Caco-2 (cell line): ENCODE data around the gene ST8SIA4. TPM values are rescaled to one million over a fixed set of nuclear protein-coding genes. Genes with fewer than 3 reads are reported as not detected.

Source experiments
- BruUV-seq: library from RNA; stranded (reverse); fragments of 400-500 nt; replicated peaks from 2 replicates; lab custom pipeline; 2021; lab: Mats Ljungman, UMichigan
- CTCF ChIA-PET: fragments of 300-600 bp; sonication (Branson Sonifier 250); formaldehyde crosslinking; loops from one replicate; lab custom pipeline; 2022; ENCODE audit warnings: antibody characterized with exemption; lab: Charles Lee
- POLR2A ChIA-PET: fragments of 300-600 bp; sonication (Branson Sonifier 250); formaldehyde crosslinking; loops from one replicate; lab custom pipeline; 2022; ENCODE audit warnings: antibody characterized with exemption; lab: Charles Lee
- DNase-seq, 2 experiments: peaks; one replicate each; pipeline versions ENCODE4 v3.0.0 to v3.0.0-alpha.2; 2020 to 2022
- H3K27me3 ChIP-seq: replicated peaks from 2 replicates; pipeline ENCODE4 v1.6.0; 2011; ENCODE audit warnings: low read length; ENCODE audit not compliant: control insufficient read depth, insufficient read depth
- H3K36me3 ChIP-seq: 2 replicates; pipeline ENCODE4 v1.5.1; 2011; ENCODE audit warnings: low read length; ENCODE audit not compliant: control insufficient read depth, insufficient read depth
- H3K4me1 ChIP-seq: fragments of 250-450 bp; sonication (Bioruptor Pico); 2 replicates; pipeline ENCODE4 v1.5.1; 2020; ENCODE audit warnings: mild to moderate bottlenecking
- H3K4me3 ChIP-seq: 2 replicates; pipeline ENCODE4 v1.5.1; 2011; ENCODE audit warnings: low read depth, mild to moderate bottlenecking, control low read depth, low read length
- H3K9me3 ChIP-seq: fragments of 250-450 bp; sonication (Bioruptor Pico); 2 replicates; pipeline ENCODE4 v1.5.1; 2020; ENCODE audit warnings: mild to moderate bottlenecking, moderate library complexity
- H3K27ac Mint-ChIP-seq: one replicate; pipeline ENCODE4 v1.8.0; 2022; ENCODE audit warnings: mixed read lengths; ENCODE audit not compliant: unreplicated experiment
- H3K27me3 Mint-ChIP-seq: one replicate; pipeline ENCODE4 v1.8.0; 2022; ENCODE audit warnings: mixed read lengths; ENCODE audit not compliant: insufficient read depth, unreplicated experiment
- H3K36me3 Mint-ChIP-seq: one replicate; pipeline ENCODE4 v1.8.0; 2022; ENCODE audit warnings: mild to moderate bottlenecking, mixed read lengths; ENCODE audit not compliant: insufficient read depth, unreplicated experiment
- H3K4me1 Mint-ChIP-seq: one replicate; pipeline ENCODE4 v1.8.0; 2022; ENCODE audit warnings: low read depth, mixed read lengths; ENCODE audit not compliant: unreplicated experiment
- H3K4me3 Mint-ChIP-seq: one replicate; pipeline ENCODE4 v1.8.0; 2022; ENCODE audit warnings: mild to moderate bottlenecking, moderate library complexity, mixed read lengths; ENCODE audit not compliant: unreplicated experiment
- H3K9me3 Mint-ChIP-seq: one replicate; pipeline ENCODE4 v1.8.0; 2022; ENCODE audit warnings: mixed read lengths; ENCODE audit not compliant: unreplicated experiment
- intact Hi-C: fragments of 100-400 bp; cut with micrococcal nuclease; formaldehyde crosslinking; loops from one replicate; pipeline ENCODE4 v1.10.0; 2022; ENCODE audit not compliant: unreplicated experiment
- total RNA-seq: library from RNA; stranded (reverse); gene quantifications from 2 replicates; pipeline ENCODE4 v1.2.3, GENCODE V29; 2022
- TF ChIP-seq, protein P1 (sequence below), 2 experiments: fragments of 200-600 bp in 1 of 2; IDR thresholded peaks; 1 replicate in 1 of 2; 2 replicates in 1 of 2; pipeline versions ENCODE4 v1.5.1 to v1.8.0; 2011 to 2022; ENCODE audit warnings: antibody characterized with exemption in 1 of 2, control low read depth in 1 of 2, inconsistent platforms in 1 of 2, low read depth in 1 of 2, low read length in 1 of 2, mild to moderate bottlenecking in 1 of 2, moderate library complexity in 1 of 2; ENCODE audit not compliant: insufficient read depth in 1 of 2, severe bottlenecking in 1 of 2, unreplicated experiment in 1 of 2

ST8SIA4 gene
- total RNA-seq, 1 experiment from 2014 or later, result 0.61 TPM

DNA sequence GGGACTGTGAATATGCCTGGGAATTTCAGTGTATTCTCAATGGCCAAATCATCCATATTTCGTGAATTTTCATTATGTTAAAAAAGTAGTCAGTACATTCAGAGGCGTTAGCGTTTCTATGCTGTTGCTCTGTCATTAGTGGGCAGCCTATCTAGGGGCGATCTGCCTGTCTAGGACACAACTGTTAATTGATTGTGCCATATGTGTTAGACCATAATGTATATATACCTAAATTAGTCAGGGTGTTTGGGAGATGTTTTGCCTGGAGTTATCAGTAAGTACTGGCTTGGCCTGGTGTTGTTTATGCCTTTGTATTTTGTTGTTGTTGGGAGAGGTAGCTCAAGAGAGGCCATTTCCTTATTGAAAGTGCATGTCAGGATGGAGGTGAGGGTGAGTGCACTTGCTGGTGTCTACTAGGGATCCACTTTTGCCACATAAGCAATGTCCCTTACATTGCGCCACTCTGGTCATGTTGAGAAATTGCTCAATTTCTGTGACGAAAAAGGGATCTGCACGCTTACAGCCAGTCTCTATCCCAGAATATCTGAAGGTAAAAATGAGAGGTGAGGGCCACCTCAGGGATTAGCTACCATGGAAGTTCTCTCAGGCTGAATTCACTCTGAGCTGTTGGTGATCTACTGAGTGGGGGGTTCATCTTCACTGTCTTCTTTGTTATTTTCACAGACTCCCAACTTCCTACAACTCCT lies 123.3 kb downstream of the ST8SIA4 start:
- Histone ChIP-seq H3K9me3 (0 out of 2 replicates have a peak, but pooled peaks cover 3% of the 10 kb centered on the region), H3K36me3 (no peaks in the 10 kb centered on the region), H3K4me1 (no peaks in the 10 kb centered on the region), H3K4me3 (no peak overlapping the region), H3K27me3 (no peaks in the 10 kb centered on the region)
- no peak for DNase-seq
- POLR2A ChIA-PET, result no interaction called here
- H3K4me3 Mint-ChIP-seq, result no peak overlapping the region
- CTCF ChIA-PET, result no interaction called here
- peaks cover 8% of the 10 kb centered on the region for H3K4me1 Mint-ChIP-seq
- TF ChIP-seq, protein P1, sequence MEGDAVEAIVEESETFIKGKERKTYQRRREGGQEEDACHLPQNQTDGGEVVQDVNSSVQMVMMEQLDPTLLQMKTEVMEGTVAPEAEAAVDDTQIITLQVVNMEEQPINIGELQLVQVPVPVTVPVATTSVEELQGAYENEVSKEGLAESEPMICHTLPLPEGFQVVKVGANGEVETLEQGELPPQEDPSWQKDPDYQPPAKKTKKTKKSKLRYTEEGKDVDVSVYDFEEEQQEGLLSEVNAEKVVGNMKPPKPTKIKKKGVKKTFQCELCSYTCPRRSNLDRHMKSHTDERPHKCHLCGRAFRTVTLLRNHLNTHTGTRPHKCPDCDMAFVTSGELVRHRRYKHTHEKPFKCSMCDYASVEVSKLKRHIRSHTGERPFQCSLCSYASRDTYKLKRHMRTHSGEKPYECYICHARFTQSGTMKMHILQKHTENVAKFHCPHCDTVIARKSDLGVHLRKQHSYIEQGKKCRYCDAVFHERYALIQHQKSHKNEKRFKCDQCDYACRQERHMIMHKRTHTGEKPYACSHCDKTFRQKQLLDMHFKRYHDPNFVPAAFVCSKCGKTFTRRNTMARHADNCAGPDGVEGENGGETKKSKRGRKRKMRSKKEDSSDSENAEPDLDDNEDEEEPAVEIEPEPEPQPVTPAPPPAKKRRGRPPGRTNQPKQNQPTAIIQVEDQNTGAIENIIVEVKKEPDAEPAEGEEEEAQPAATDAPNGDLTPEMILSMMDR (IDR thresholded peaks at IDR 0.05; ENCODE audit: insufficient read depth in 1 of 2, low read depth in 1 of 2, low read length in 1 of 2, severe bottlenecking in 1 of 2, unreplicated experiment in 1 of 2), result no peak
- H3K27me3 Mint-ChIP-seq, result no peaks in the 10 kb centered on the region
- H3K9me3 Mint-ChIP-seq, result peaks cover 9% of the 10 kb centered on the region
- no peak overlapping the region for H3K27ac Mint-ChIP-seq
- no peaks in the 10 kb centered on the region for H3K36me3 Mint-ChIP-seq
- intact Hi-C loops, result loop anchor here (10.0 kb wide), 1 partner anchor 565 kb away; no protein-coding TSS in a partner anchor
- no TSS peak for BruUV-seq

GRCh38 chr5:100777680-100778300 lies 125.3 kb downstream of the ST8SIA4 start:
- no TSS peak for BruUV-seq
- H3K4me1 ChIP-seq, result no peaks in the 10 kb centered on the region
- Mint-ChIP-seq H3K9me3 (peaks cover 9% of the 10 kb centered on the region), H3K27ac (no peak overlapping the region), H3K27me3 (no peaks in the 10 kb centered on the region), H3K4me1 (peaks cover 8% of the 10 kb centered on the region), H3K4me3 (no peak overlapping the region), H3K36me3 (no peaks in the 10 kb centered on the region)
- no peak for DNase-seq
- TF ChIP-seq, protein P1 (IDR thresholded peaks at IDR 0.05; ENCODE audit: insufficient read depth in 1 of 2, low read depth in 1 of 2, low read length in 1 of 2, severe bottlenecking in 1 of 2, unreplicated experiment in 1 of 2), result no peak
- H3K4me3 ChIP-seq, result no peak overlapping the region
- H3K9me3 ChIP-seq, result 0 out of 2 replicates have a peak, but pooled peaks cover 3% of the 10 kb centered on the region
- ChIA-PET POLR2A (no interaction called here), CTCF (no interaction called here)
- intact Hi-C loops, result loop anchor here (10.0 kb wide), 1 partner anchor 567 kb away; no protein-coding TSS in a partner anchor
- H3K27me3 ChIP-seq, result no peaks in the 10 kb centered on the region
- H3K36me3 ChIP-seq, result no peaks in the 10 kb centered on the region

- H3K9me3 Mint-ChIP-seq, result peaks cover 6% of the 10 kb centered on the region
- H3K36me3 ChIP-seq, result no peaks in the 10 kb centered on the region
- ChIA-PET POLR2A (no interaction called here), CTCF (no interaction called here)
- no peaks in the 10 kb centered on the region for H3K36me3 Mint-ChIP-seq
- no peak overlapping the region for H3K27ac Mint-ChIP-seq
- no peaks in the 10 kb centered on the region for H3K27me3 Mint-ChIP-seq
- intact Hi-C loops, result loop anchor here (10.0 kb wide), 1 partner anchor 569 kb away; no protein-coding TSS in a partner anchor
- H3K4me3 Mint-ChIP-seq, result no peak overlapping the region
- H3K4me1 Mint-ChIP-seq, result peaks cover 8% of the 10 kb centered on the region
- BruUV-seq, result no TSS peak
- TF ChIP-seq, protein P1 (IDR thresholded peaks at IDR 0.05; ENCODE audit: insufficient read depth in 1 of 2, low read depth in 1 of 2, low read length in 1 of 2, severe bottlenecking in 1 of 2, unreplicated experiment in 1 of 2), result no peak
- H3K9me3 ChIP-seq, result 0 out of 2 replicates have a peak, but pooled peaks cover 3% of the 10 kb centered on the region
- DNase-seq, result no peak
- no peaks in the 10 kb centered on the region for H3K4me1 ChIP-seq
- H3K4me3 ChIP-seq, result no peak overlapping the region
- H3K27me3 ChIP-seq, result no peaks in the 10 kb centered on the region
These were observed 127.6 kb downstream of the ST8SIA4 start for GRCh38 chr5:100775533-100775855.
